HCT116 (cell line): ENCODE results near the gene PTGIS. TPM values are rescaled to one million over a fixed set of nuclear protein-coding genes. Genes with fewer than 3 reads are reported as not detected.

Experiments
- ATAC-seq: fragments of 200-7000 bp; cut with Tn5 transposase; 2 replicates; pipeline ENCODE4 v1.9.1; 2020; ENCODE audit warnings: mild to moderate bottlenecking, moderate library complexity
- BruUV-seq: library from RNA; stranded (reverse); fragments of 400-500 nt; replicated peaks from 2 replicates; lab custom pipeline; 2021; lab: Mats Ljungman, UMichigan
- CTCF ChIA-PET: fragments of 300-600 bp; sonication (Branson Sonifier 250); formaldehyde crosslinking; loops from one replicate; lab custom pipeline; 2021; ENCODE audit warnings: antibody characterized with exemption; lab: Charles Lee
- POLR2A ChIA-PET: fragments of 300-600, 350-600 bp; sonication (Branson Sonifier 250); formaldehyde crosslinking; loops from one replicate; lab custom pipeline; 2021; ENCODE audit warnings: antibody characterized with exemption; lab: Charles Lee
- RAD21 ChIA-PET, 2 experiments: fragments of 300-600 bp; sonication (Branson Sonifier 250); formaldehyde crosslinking; loops; one replicate each; lab custom pipeline; 2023; ENCODE audit warnings: low total read pairs in 2 of 2; ENCODE audit not compliant: uncharacterized antibody in 2 of 2, unreplicated experiment in 2 of 2, low non-redundant PET in 1 of 2; lab: Charles Lee
- DNase-seq: peaks from one replicate; pipeline ENCODE4 v3.0.0-alpha.2; 2010; ENCODE audit warnings: low read depth, low spot score
- H2AFZ ChIP-seq: fragments of 200-600 bp; shearing (Covaris generic), sonication (generic); 2 replicates; pipeline ENCODE4 v1.6.1; 2017; ENCODE audit warnings: low read depth, mixed run types, mixed read lengths, antibody characterized with exemption, low read length; ENCODE audit not compliant: poor library complexity, severe bottlenecking
- H3K27ac ChIP-seq: 2 replicates; pipeline ENCODE4 v1.5.1; 2012; ENCODE audit warnings: low read depth, low read length
- H3K27me3 ChIP-seq: fragments of 200-600 bp; sonication (generic); 2 replicates; pipeline ENCODE4 v1.6.1; 2016; ENCODE audit warnings: mixed run types, low read length, mixed read lengths; ENCODE audit not compliant: insufficient read depth
- H3K36me3 ChIP-seq, 2 experiments: fragments of 200-500 bp in 1 of 2; fragments of 200-600 bp in 1 of 2; sonication (Bioruptor generic) in 1 of 2; sonication (generic) in 1 of 2; 2 replicates each; pipeline versions ENCODE4 v1.5.1 to v1.6.1; 2014 to 2016; ENCODE audit warnings: low read length in 2 of 2, inconsistent platforms in 1 of 2, mixed read lengths in 1 of 2, mixed run types in 1 of 2; ENCODE audit not compliant: insufficient read depth in 2 of 2, control insufficient read depth in 1 of 2
- H3K4me1 ChIP-seq, 2 experiments: fragments of 200-600 bp in 1 of 2; sonication (generic) in 1 of 2; 2 replicates each; pipeline versions ENCODE4 v1.5.1 to v1.6.1; 2012 to 2017; ENCODE audit warnings: low read length in 2 of 2, inconsistent platforms in 1 of 2, mild to moderate bottlenecking in 1 of 2, mixed read lengths in 1 of 2, mixed run types in 1 of 2, moderate library complexity in 1 of 2; ENCODE audit not compliant: insufficient read depth in 2 of 2, control insufficient read depth in 1 of 2
- H3K4me2 ChIP-seq: fragments of 200-600 bp; sonication (generic); 2 replicates; pipeline ENCODE4 v1.6.1; 2017; ENCODE audit warnings: mixed run types, low read length, mixed read lengths
- H3K4me3 ChIP-seq, 2 experiments: fragments of 200-600 bp in 1 of 2; sonication (generic) in 1 of 2; replicated peaks in 1 of 2; 2 replicates each; pipeline ENCODE4 v1.5.1; 2011 to 2016; ENCODE audit warnings: low read length in 2 of 2, control low read depth in 1 of 2, low read depth in 1 of 2, mild to moderate bottlenecking in 1 of 2, mixed read lengths in 1 of 2, mixed run types in 1 of 2
- H3K79me2 ChIP-seq: fragments of 200-600 bp; sonication (generic); 2 replicates; pipeline ENCODE4 v1.6.1; 2017; ENCODE audit warnings: mild to moderate bottlenecking, mixed run types, low read length, moderate library complexity, mixed read lengths; ENCODE audit not compliant: insufficient read depth
- H3K9ac ChIP-seq: fragments of 200-600 bp; sonication (generic); 2 replicates; pipeline ENCODE4 v1.6.1; 2016; ENCODE audit warnings: low read length, mixed read lengths
- H3K9me2 ChIP-seq: fragments of 200-600 bp; sonication (generic), shearing (Covaris generic); 2 replicates; pipeline ENCODE4 v1.6.1; 2017; ENCODE audit warnings: mixed run types, mild to moderate bottlenecking, moderate library complexity; ENCODE audit not compliant: insufficient read depth
- H3K9me3 ChIP-seq, 2 experiments: fragments of 200-500 bp in 1 of 2; fragments of 200-600 bp in 1 of 2; sonication (Bioruptor generic) in 1 of 2; sonication (generic) in 1 of 2; 2 replicates each; pipeline ENCODE4 v1.6.1; 2014 to 2017; ENCODE audit warnings: low read length in 2 of 2, mixed read lengths in 2 of 2, inconsistent platforms in 1 of 2, low read depth in 1 of 2, mild to moderate bottlenecking in 1 of 2, mixed run types in 1 of 2, moderate library complexity in 1 of 2; ENCODE audit not compliant: control insufficient read depth in 1 of 2, insufficient read depth in 1 of 2
- H4K20me1 ChIP-seq: fragments of 200-600 bp; sonication (generic), shearing (Covaris generic); 2 replicates; pipeline ENCODE4 v1.6.1; 2017; ENCODE audit warnings: mixed run types, mild to moderate bottlenecking, moderate library complexity; ENCODE audit not compliant: insufficient read depth
- ATF3 ChIP-seq: IDR thresholded peaks from 2 replicates; pipeline ENCODE4 v1.6.1; 2012
- CEBPB ChIP-seq: IDR thresholded peaks from 2 replicates; pipeline ENCODE4 v1.6.1; 2012; ENCODE audit warnings: low read depth
- EGR1 ChIP-seq: IDR thresholded peaks from 2 replicates; pipeline ENCODE4 v1.6.1; 2012; ENCODE audit warnings: low read depth
- ELF1 ChIP-seq: IDR thresholded peaks from 2 replicates; pipeline ENCODE4 v1.6.1; 2012; ENCODE audit warnings: low read depth, borderline replicate concordance
- EZH2 ChIP-seq: fragments of 200-600 bp; sonication (generic); IDR thresholded peaks from 2 replicates; pipeline ENCODE4 v1.6.1; 2017; ENCODE audit warnings: antibody characterized with exemption, mixed run types
- EZH2phosphoT487 ChIP-seq: fragments of 200-600 bp; IDR thresholded peaks from 2 replicates; pipeline ENCODE4 v1.6.1; 2018; ENCODE audit warnings: antibody characterized with exemption, borderline replicate concordance
- FOSL1 ChIP-seq: IDR thresholded peaks from 2 replicates; pipeline ENCODE4 v1.6.1; 2012; ENCODE audit warnings: low read depth
- JUND ChIP-seq: IDR thresholded peaks from 2 replicates; pipeline ENCODE4 v1.6.1; 2012
- POLR2A ChIP-seq: IDR thresholded peaks from 2 replicates; pipeline ENCODE4 v1.7.0; 2011; ENCODE audit warnings: borderline replicate concordance; ENCODE audit not compliant: insufficient read depth, insufficient read length; ENCODE audit errors: extremely low read depth
- POLR2AphosphoS5 ChIP-seq: IDR thresholded peaks from 2 replicates; pipeline ENCODE4 v1.6.1; 2011; ENCODE audit warnings: mild to moderate bottlenecking, low read depth, low read length, moderate library complexity
- RAD21 ChIP-seq: IDR thresholded peaks from 2 replicates; pipeline ENCODE4 v1.6.1; 2012; ENCODE audit warnings: low read depth, mild to moderate bottlenecking
- REST ChIP-seq: IDR thresholded peaks from 2 replicates; pipeline ENCODE4 v1.6.1; 2012; ENCODE audit warnings: low read depth
- SIN3A ChIP-seq: IDR thresholded peaks from 2 replicates; pipeline ENCODE4 v1.6.1; 2012; ENCODE audit warnings: low read depth
- SP1 ChIP-seq: IDR thresholded peaks from 2 replicates; pipeline ENCODE4 v1.6.1; 2012; ENCODE audit warnings: low read depth
- TCF7L2 ChIP-seq: IDR thresholded peaks from 2 replicates; pipeline ENCODE4 v1.7.0; 2011; ENCODE audit warnings: borderline replicate concordance, inconsistent platforms; ENCODE audit not compliant: insufficient read depth, insufficient read length; ENCODE audit errors: extremely low read depth
- YY1 ChIP-seq: IDR thresholded peaks from 2 replicates; pipeline ENCODE4 v1.6.1; 2011; ENCODE audit warnings: low read length, low read depth, moderate library complexity, mild to moderate bottlenecking; ENCODE audit not compliant: insufficient replicate concordance; ENCODE audit errors: extremely low read depth
- ZBTB33 ChIP-seq: IDR thresholded peaks from 2 replicates; pipeline ENCODE4 v1.6.1; 2011; ENCODE audit warnings: mild to moderate bottlenecking, low read length, moderate library complexity; ENCODE audit not compliant: insufficient replicate concordance; ENCODE audit errors: extremely low read depth
- ZFX ChIP-seq: fragments of 450-650 bp; IDR thresholded peaks from 2 replicates; pipeline ENCODE4 v1.6.1; 2017
- ZNF274 ChIP-seq: fragments of 200-500 bp; sonication (Bioruptor generic); IDR thresholded peaks from 2 replicates; pipeline ENCODE4 v1.6.1; 2014; ENCODE audit warnings: mild to moderate bottlenecking, low read depth, low read length, inconsistent platforms
- intact Hi-C: fragments of 100-400 bp; cut with micrococcal nuclease; formaldehyde crosslinking; loops from 2 replicates; pipeline ENCODE4 v1.10.0; 2022
- total RNA-seq: library from RNA; stranded (reverse); gene quantifications from one replicate; pipeline ENCODE4 v1.2.1, GENCODE V29; 2021; ENCODE audit not compliant: unreplicated experiment

Gene PTGIS
- total RNA-seq, 1 experiment from 2014 or later, result 0.25 TPM

GRCh38 chr20:49570828-49571552, 3.1 kb upstream of the PTGIS start:
- Histone ChIP-seq H3K9me2 (no peaks in the 10 kb centered on the region), H3K27ac (no peak overlapping the region), H3K9me3 (no peaks in the 10 kb centered on the region), H3K4me3 (no peak overlapping the region), H3K27me3 (peaks cover 3% of the 10 kb centered on the region; the same call in 1 of the 2 replicates), H3K4me1 (peaks cover 7 to 8% of the 10 kb centered on the region in 2 experiments), H3K36me3 (no peaks in the 10 kb centered on the region), H3K79me2 (no peaks in the 10 kb centered on the region), H3K4me2 (no peak overlapping the region), H4K20me1 (no peaks in the 10 kb centered on the region), H3K9ac (no peak overlapping the region), H2AFZ (no peak overlapping the region)
- RAD21 ChIA-PET, result no interaction called here
- ATAC-seq (no peak), DNase-seq (no peak)
- no peak for TF ChIP-seq REST
- no peak for TF ChIP-seq RAD21
- TF ChIP-seq POLR2A, result no peak
- no peak for TF ChIP-seq SP1
- no peak for TF ChIP-seq ELF1
- no peak for TF ChIP-seq EZH2phosphoT487
- no peak for TF ChIP-seq TCF7L2
- no peak for TF ChIP-seq ZBTB33
- no peak for TF ChIP-seq ZNF274
- no peak for TF ChIP-seq YY1
- TF ChIP-seq ATF3, result no peak
- TF ChIP-seq EGR1, result no peak
- no peak for TF ChIP-seq FOSL1
- TF ChIP-seq ZFX, result no peak
- TF ChIP-seq EZH2, result no peak
- no peak for TF ChIP-seq SIN3A
- no peak for TF ChIP-seq CEBPB
- TF ChIP-seq JUND, result no peak
- no peak for TF ChIP-seq POLR2AphosphoS5
- POLR2A ChIA-PET, result no interaction called here
- no TSS peak for BruUV-seq
- CTCF ChIA-PET, result no interaction called here
- intact Hi-C loops, result no loop called here
